Central memory CD4-positive, alpha-beta T cell (primary cell): ENCODE results near the gene AVPR1B.
A peak's percentile ranks its signal among the peaks of the same experiment; 100 is the strongest.

Experiments
- DNase-seq: peaks from one replicate; pipeline ENCODE4 v3.0.0; 2022

AVPR1B gene

DNA sequence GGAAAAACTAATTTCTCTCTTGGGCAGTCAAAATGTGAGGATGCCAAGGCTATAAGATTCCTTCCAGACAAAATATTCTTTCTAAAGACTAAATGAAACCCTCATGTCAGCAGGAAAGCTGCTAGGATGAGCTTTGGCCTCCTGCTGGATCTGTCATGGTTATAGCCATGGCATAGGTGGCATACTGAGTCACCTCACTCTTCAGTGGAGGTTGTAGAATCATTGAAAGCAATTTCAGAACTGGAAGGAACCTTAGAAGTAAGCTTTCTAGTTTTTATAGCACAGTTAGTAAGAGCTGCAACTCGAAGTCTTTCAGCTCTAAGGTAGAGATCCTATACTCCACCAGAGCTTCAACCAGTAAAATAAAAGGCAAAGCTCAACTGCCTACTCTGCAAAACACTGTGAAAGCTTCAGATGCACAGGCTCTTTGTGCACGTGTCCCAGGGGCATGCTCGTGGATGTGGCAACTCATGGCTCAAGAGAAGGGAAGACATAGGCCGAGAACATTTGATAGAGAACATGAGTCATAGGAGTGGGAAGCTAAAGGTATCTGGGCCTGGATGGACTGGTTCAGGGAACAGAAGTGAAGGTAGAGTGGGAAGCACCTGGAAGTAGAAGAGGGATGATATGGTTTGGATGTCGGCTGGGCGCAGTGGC lies 5.8 kb downstream of the AVPR1B start:
- no peak for DNase-seq

DNA sequence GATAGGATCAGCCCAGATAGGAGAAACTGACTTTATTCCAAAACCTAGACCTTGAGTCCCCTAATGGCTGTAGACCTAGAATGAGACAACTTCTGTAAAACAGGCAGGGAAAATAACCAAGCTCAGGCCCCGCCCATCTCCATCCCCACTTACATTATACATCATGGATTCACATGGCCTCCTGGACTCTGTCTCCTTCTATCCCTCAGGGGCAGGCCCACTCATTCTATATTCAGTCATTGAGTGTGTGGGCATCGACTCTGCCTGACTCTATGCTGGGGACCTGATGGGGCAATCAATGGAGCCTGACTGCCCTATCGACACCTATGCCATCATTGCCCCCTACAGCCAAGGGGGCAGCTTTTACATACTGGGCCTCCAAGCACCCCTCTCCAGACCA lies 6.4 kb downstream of the AVPR1B start:
- no peak for DNase-seq

DNA sequence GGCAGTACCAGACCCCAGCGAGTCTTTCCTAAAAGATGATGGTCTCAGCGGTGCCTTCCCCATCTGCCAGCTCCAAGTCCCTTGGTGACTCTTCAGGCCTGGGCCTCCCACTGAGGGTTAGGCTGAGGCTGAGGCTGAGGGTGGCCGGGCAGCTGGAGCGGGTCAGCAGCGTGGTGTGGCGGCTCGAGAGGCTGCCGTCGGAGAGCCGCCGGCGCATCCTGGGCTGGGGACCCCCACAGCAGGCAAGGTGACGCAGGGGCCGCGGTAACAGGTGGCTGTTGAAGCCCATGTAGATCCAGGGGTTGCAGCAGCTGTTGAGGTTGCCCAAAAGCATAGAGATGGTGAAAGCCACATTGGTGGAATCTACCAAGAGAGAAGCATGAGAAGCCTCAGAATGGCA lies 7.0 kb downstream of the AVPR1B start:
- DNase-seq: no peak

DNA sequence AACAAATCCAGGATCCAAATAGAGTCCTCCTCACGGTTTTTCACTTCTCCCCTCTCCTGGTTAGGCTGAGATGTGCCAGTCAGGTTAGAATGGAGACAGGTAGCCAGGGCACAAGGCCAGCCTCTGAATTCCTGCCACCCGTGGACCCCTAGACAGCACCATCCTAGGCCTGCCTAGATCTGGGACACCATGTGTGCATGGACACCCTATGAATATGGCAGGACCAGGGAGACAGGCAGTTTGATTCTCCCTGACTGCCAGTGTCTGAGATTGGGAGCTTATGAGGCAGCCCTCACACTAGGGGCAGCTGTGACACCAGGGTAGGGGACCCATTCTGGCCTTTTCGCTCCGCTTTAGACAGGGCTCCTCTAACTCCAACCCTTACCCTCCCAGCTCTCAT lies 7.5 kb downstream of the AVPR1B start:
- no peak for DNase-seq

DNA sequence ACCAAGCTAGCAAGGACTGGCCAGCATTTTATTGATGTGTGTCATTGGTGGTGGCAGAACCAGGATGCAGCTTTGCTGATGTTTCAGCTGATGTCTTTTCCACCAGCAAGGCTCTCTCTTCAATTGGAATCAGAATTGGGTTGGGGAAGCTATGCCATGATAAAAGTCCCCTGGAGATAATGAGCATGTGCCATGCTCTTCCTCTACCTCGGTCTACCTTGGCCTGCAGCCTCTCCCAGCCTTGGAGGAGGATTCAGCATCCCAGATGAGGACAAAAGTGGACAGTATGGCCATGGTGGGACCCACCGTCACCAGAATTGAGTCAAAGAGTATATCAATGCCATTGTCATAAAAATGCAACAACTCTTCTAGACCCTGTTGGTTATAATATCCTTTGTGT lies 8.6 kb downstream of the AVPR1B start:
- no peak for DNase-seq

DNA sequence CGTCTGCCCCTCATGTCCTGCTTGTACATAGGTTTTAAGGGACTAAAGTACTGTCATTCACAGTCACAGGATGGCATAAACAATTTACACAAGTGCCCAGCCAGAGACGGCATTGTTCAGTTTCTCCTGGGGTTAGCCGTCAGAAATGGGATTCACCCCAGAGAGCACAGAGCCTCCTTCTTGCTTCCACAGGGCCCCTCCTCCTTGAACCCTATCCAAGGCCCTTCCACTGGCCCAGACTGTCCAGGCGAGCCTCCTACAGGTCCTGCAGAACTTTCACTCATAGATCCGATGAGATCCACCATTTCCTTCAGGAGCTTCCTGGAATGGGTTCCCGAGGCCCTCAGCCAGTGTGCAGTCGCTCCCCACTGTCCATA lies 10.0 kb downstream of the AVPR1B start:
- DNase-seq: no peak

DNA sequence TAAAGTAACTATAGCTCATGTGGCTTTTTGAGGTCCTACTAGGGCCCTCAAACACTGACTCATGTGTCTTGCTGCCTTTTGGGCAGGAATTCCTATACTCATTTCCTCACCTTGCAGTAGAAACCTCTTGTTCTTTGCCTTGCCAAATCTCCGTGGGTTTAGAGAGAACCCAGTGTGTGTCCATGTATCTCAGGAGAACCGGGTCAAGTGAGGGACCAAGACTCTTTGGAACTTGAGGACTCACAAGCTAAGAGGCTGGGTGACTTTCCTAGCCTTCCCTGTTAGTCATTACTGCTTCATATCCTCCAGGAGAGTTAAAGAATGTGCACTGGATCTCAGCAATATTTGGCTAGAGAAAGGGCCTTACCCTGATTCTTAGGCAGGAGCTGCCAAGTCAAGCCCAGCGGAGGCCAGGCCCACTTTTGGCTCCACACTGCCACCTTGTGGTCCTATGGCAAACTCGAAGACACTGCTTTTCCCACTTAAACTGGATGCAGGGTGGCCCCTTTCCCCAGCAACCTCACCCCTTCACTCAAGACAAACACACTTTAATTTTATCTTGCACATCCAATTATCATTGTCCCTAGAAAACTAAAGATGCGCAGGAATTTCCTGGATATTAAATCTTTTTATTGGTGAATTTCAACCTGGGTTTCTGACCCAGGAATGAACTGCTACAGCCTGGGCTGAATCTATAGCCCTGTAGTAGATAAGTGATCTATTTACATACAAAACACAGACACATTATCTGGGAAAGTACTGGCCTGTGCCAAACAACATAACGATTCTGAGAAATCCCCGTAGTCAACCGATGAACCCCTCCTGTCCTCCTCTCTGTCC lies 10.6 kb downstream of the AVPR1B start:
- DNase-seq: peak; percentile 56

DNA sequence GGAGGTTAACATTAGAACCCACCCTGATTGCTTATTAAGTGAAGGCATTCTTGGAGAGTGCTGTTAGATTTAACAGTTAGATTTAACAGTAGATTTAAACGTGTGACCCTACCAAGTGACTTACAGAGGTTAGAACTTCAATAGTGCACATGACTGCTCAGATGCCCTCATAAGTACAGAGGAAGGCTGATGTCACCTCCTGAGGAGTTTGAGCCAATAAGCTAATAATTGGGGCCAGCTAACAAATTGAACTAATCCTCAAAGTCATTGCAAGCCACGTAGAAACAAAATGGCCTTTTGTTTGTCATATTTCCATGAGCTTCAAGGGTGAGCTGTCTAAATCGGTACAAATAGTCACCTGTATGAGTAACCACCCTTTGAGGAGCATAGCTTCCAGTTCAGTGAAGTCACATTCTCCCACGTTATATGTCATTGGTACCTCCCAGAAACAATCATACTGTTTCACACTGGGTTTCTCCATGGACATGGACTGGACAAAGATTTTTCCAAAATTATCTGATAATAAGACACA lies 11.7 kb downstream of the AVPR1B start:
- DNase-seq: no peak

DNA sequence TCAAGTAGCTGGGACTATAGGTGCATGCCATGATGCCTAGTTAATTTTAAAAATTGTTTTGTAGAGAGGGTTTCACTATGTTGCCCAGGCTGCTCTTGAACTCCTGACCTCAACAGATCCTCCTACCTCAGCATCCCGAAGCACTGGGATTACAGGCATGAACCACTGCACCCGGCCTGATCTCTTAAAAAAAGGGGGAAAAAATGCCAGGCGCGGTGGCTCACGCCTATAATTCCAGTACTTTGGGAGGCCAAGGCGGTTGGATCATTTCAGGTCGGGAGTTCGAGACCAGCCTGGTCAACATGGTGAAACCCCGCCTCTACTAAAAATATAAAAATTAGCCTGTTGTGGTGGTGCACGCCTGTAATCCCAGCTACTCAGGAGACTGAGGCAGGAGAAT lies 13.2 kb downstream of the AVPR1B start:
- DNase-seq: no peak

DNA sequence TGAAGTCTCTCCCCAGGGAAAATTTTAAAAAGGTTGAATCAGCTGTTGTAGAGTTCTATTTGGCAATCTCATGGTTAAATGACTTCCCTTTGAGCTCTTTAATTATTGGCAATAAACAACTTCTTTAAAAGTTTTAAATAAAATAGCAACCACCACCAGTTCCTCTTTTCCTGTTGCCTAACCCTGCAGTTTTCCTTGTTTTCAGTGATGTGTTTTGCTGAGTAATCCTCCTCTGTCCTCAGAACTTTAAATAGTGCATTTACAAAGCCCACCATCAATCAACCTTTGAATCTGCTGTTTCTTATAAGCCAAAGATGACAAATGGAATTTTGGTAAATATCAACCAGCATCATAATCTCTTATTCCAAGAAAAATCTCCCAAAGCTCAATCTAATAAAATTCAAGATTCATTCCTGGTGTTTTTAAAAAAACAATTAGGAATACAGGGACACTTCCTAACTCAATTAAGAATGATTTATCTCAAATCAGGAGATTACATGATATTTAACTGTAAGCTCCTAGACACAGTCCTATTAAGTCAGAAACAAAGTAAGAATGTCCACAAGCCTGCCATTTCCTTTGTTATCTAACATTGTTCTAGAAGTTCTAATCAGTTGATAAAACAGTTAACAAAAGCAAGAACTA lies 14.8 kb downstream of the AVPR1B start:
- DNase-seq: no peak

DNA sequence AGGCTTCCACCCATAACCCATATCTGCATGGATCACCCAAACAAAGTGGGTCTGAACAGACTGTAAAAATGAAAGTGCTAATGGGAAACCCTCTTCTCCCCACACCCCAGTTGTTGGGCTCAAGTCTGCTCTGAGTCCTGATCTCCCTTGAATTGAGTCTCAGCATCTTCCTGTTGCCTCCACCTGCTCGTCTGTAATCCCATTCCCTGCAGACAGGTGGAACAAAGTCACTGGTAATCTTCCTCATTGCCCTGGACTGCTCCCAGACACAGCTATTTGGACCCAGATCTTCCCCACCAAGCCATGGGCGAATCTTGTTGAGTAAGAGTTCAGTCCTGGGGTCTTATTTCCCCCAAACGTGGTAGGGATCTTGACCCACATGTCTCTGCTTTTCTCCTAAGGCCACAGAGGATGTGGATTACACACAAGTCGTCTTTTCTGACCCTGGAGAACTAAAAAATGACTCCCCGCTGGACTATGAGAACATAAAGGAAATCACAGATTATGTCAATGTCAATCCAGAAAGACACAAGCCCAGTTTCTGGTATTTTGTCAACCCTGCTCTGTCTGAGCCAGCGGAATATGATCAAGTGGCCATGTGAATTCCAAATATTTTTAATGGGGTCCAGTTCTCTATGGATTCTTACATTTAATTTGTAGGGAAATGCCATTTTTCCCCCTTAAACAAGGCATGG lies 15.7 kb downstream of the AVPR1B start:
- no peak for DNase-seq

DNA sequence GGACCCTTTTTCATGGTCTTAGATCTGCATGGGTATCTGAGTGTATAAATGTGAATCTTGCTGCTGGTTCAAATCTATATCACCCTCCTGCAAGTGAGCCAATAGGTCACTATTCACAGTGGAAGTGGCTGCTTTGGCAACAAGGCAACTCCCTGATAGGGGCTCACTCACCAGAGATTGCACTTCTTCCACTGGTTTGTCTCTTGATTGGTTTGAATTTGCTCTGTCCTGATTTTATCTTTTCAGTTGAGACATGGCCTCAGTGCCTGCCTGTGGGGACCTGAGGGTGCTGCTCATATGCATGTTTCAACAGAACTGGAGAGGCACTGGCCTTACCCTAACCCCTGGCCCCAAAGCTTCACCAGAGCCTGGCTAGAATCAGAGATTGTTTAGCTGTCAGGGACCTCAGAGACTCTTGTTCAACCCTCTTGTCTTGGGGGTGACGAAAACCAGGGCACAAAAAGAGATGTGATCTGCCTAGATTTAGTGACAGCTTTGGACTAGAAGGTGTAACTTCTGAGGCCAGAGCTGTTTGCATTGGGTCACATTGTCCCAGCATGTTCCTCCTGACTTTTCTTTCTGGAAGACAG lies 16.9 kb downstream of the AVPR1B start:
- no peak for DNase-seq

DNA sequence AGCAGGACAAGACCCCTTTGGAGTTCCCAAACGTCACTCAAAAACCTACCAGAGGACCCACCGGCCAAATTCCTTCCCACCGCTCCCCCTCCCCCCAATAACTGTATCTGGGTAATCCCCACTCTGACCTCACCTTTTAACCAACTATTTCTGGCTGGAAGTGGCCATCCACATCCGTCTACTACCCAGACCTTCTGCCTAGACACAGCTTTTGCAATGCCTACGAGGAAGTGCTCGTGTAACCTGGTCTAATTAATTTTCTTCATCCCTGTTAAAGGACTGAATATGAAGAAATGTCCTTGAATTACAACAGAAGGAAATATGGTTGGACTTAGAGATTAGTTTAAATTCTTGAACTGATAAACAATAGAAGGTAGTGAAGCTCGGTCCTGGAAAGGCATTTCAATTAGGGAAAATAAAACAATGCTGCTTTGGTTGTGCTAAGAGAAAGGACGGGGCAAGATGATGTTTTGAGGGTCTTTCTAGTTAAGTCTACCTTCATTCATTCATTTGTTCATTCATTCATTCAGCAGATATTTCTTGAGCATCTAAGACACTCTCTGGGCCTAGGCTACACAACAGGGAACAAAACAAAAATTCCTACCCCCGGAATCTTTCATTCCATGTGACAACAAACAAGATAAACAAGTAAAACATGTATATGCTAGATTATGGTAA lies 18.8 kb downstream of the AVPR1B start:
- DNase-seq: no peak

DNA sequence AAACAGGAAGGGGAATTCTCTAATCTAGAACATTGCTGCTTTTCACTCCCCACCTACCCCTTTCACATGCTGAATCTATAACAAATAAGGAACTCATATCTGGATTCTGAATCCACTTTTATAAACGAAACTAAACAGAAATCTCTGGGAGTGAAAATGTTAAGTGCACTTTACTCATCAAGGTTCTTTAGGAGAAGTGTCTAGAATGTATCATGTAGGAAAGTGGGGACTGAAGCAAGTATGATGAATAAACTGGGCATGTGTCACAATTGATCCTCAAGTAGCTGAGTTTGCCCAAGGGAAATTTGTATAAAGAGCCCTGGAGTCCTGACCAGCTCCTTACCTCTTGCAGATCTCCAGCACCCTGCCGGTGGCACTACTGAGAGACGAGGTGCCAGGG lies 19.8 kb downstream of the AVPR1B start:
- DNase-seq: no peak

DNA sequence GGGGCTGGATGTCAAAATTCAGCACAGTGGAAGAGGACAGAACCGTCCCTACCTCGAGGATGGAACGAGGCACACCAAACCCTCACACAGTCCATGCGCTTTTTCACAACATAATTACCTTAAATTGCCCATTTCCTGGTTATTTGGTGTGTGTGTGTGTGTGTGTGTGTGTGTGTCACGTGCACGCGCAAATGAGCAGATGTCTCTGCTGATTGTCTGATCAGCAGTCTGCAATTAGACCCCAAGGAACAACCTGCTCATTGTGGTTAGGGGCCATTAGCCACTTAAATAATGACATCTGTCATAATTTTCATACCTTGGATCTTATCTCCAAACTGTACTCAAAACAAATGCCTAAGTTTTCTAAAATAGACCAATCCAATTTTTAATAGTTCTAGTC lies 23.2 kb downstream of the AVPR1B start:
- DNase-seq: no peak

DNA sequence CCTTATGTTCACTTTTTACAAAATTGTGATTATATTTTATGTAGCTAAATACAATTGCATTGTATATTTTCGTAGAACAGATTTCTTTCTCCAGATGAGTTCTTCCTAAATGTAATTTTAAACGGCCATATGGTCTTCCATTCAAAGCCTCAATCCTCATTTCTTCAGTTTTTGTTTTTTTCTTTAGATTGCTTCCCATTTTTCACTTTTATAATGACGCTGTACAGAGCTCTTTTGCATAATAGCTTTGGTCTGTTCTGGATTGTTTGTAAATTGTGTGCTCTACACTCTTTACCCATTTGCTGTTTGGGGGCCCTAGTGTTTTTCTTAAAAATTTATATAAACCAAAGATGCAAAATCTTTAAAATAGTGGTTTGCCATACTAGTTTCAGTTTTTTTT lies 27.8 kb downstream of the AVPR1B start:
- no peak for DNase-seq

DNA sequence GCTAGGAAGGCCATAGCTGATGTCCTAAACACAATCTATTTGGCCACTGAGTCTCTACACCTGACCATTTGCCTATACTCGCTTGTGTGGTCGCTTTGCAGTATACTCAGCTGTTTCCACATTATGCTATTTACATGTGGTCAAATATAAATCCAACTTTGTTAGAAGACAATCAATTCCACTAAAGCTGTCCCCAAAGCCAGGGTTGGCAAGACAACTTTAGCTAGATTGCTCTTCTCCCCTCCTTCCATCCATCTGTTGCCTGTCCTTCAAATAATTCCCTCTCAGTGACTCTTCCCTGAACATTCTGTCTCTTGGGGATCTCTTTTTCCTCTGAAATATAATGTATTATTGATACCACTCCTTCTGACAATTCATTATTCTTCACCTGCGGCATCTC lies 30.1 kb downstream of the AVPR1B start:
- DNase-seq: no peak

DNA sequence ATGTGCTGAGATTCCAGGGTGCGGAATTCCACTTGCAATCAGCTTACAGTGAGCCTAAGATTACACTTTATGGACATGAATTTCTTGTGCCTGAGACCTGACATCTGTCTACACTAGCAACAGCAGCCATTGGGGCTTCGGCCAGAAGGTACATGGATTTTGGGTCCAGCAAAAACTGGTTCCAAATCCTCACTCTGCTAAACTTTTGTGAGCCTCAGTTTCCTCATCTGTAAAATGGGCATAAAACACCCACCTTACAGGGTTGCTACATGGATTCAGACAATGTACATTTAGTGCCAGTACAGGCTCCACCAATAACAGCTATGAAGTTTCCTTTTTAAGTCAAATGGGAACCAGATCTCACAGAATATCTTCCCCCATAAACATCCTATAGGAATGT lies 33.4 kb downstream of the AVPR1B start:
- DNase-seq: no peak

DNA sequence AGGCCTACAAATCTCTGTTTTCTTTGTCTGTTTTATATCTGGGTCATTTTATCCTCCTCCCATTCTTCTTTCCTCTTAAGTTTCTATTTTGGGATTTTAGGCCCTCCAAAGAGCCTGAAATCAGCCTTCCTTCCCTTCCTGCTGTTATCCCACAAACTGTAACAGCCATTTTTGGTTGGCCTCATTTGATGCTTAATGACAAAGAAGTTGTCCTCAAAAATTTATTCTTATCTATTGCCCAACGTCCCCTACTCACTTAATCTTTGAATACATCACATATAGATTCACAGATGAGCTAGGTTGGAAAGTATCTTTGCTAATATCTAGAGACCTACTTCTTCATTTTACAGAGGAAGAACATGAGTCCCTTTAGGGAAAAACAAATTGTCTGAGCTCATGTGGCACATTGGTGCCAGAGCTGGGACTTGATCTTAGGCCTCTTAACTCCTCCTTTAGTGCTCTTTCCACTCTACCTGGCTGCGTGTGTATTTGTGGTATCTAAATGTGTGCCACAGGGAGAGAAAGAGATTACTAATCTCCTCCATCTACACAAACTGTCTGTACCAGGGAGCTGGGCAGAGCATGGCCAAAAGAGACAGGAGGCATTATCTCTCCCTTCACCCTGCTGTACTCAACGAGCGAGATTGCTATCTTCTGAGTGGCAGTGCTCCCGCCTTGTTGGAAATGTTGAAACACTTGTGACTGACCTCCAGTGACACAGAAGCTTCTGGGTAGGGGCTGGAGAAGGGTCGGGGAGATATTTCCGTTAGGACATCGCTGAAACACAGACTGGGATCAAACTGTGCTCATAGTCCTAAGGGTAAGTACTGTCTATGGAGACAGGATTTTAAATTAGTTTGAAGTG lies 34.1 kb downstream of the AVPR1B start:
- DNase-seq: no peak

DNA sequence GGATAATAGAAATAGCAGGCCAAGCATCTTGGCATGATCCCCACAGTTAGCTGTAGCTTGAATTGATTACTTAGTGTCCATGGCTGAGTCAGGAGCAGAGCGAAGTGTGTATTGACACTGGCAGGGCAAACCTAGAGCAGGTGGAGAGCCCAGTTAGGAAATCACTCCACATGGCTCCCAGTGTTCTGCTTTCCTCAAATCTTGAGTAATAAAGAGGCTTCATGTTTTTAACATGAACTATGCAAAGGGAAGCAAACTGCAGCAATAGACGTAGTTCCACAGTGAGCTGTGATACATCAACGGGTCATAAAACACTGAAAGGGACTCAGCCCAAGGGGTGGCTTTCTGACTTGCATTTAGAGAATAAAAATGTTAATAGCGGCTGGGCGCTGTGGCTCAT lies 35.3 kb downstream of the AVPR1B start:
- DNase-seq: no peak
